ENCODE results near the gene FBXO21.

- TF ChIP-seq EZH2phosphoT487 (IDR thresholded peaks at IDR 0.05; ENCODE audit: insufficient read depth, low read depth) (no peak), EZH2 (IDR thresholded peaks at IDR 0.05; ENCODE audit: insufficient read depth, poor library complexity, severe bottlenecking) (no peak)
Observed at GRCh38 chr12:117234441-117234840, 44.2 kb upstream of the FBXO21 start.
